Measurements from ENCODE around the gene COPZ2.
"Not testable (repeated sequence)": the region's sequence is repeated elsewhere in the genome, so short reads cannot be mapped to it uniquely, and the experiment has no call there.

Gene COPZ2

DNA sequence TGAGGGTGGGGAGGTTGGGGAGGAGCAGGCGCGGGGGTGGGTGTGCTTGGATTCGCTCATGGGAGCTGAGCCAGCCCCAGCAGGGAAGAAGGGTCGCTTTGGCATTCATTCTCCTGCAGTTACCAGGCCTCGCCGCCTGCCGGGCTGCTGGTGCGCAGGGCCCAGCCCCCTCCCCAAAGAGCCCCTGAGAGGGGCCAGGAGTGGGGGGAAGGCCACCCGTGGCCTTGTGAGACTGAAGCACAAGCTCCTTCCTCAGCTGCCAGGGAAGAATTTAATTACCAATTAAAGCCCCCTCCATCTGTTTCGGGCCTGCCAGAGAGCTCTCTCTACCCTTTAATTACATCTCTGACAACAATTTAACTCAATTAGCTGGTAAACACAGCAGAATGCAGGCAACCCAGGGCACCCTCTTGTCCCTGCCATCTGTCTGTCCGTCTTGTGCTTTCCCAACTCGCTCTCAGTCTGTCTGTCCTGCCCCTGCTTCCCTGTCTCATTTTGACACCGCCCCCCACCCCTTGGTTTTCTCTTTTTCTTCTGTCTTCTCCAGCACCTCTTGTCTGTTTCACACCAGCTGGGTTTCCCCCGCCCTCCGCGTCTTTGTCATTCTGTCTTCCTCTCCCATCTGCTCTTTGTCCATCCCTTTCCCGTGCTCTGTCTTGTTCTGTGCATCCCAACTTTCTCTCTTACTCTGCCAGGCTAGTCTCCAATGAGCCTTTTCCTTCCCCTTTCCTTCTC, 34.0 kb downstream of the COPZ2 start:
- DNase-seq = no peak

DNA sequence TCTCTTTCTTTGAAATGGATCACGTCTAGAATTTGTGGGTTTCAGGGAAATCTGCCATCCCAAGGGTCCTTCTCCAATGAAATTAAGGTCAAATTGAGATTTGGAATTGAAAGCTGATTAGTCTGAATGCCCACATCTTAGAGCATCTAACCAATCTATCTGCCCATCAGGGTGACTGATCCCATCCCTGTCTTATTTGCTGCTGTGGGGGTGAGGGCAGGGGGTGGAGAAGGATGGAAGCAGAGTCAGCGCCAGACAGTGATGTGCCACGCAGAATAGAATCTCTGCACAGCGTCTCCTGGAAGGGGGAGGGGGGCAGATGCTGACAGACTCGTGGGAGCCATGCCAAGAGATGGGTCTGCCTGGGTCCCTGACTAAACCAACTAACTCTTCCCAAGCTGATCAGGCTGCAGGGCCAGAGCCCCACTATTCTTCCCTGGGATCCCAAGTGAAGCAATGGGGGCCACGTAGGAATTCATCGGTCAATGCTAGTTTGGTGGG, 34.6 kb downstream of the COPZ2 start:
- no peak for DNase-seq

DNA sequence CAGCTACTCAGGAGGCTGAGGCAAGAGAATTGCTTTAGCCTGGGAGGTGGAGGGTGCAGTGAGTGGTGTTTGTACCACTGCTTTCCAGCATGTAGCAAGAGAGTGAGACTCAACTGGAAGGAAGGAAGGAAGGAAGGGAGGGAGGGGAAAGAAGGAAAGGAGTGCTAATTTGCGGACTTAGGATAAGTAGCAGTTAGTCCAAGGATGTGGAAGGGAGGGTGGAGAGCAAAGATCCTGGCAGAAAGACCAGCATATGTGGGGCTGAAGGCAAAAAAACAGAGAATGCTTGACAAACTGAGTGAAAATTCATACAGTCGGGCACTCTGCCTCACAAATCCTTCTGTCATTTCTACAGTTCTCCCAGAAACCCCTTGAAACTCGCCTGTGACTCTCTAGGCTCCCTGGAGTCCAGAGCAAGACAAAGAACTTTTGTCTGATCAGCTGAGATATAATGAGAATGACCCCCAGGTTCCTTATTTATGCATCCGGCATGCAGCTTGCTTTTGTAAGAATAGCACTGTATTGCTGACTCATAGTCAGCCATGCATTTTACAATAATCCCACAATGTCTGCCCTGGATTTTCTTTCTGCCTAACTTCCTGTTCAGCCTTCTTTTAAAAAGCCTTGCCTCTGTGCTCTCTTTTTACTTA, 35.2 kb downstream of the COPZ2 start:
- DNase-seq = peak; percentile 8 to 22

DNA sequence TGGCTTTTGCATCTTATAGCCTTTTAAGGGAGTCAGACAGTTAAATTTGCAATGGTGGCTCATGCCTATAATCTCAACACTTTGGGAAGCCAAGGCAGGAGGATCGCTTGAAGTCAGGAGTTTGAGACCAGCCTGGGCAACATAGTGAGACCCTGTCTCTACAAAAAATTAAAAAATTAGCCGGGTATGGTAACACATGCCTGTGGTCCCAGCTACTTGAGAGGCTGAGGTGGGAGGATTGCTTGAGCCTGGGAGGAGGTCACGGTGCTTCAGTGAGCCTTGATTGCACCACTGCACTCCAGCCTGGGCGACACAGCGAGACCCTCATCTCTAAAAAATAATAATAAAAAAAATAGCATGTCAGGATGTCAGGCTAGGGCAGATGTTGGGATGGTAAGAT, 35.9 kb downstream of the COPZ2 start:
- DNase-seq = not testable (repeated sequence)

DNA sequence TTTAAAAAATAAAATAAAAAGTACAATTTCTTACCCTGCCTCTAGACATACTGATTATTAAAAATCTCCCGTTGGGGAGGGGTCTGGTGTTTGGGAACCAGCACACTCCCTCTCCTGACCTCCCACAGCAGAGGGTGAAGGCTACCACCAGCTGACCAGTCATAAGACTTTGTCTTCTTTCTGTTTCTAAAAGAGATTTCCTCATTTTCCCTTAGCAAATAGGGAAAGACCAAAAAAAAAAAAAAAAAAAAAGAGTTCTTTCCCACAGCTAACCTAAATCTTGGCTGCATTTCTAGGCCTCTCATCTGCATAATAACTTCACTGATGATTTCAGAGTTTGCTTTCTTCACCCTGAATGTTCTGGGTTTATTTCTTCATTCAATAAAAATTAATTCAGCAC, 36.4 kb downstream of the COPZ2 start:
- DNase-seq = no peak

DNA sequence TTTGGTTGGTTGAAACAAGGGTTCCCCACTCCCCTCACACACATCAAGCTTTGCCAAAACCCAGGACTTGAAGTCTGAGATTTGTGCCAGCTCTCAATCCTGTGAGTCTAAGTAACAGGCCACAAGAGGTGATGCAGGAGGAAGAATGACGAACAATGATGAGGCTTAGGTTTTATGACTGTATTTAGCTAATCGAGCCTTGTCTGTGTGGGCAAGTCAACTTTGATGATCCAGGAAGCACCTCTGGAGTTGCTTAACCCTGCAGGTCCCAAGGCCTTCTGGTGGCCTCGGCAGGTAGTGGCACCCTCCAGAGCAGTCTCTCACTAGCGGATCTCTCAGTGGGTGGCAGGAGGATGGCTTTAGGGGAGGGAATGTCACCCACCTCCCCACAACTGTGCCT, 38.0 kb downstream of the COPZ2 start:
- DNase-seq = no peak

DNA sequence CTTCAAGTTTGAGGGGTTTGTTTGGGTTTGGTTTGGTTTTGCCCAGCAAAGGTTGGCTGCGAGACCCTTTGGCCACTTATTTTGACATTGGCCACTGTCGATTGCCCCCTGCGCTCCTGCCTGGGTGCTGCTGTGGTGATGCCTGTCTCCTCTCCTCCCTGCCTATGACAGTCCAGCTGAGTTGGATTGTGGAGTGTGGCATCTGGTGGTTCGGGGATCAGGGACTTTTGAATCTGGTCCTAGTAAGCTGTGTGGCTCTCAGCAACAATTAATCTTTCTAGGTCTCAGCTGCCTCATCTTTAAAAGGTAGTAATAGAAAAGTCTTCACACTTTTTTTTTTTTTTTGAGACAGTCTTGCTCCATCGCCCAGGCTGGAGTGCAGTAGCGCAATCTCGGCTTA, 39.6 kb downstream of the COPZ2 start:
- no peak for DNase-seq

DNA sequence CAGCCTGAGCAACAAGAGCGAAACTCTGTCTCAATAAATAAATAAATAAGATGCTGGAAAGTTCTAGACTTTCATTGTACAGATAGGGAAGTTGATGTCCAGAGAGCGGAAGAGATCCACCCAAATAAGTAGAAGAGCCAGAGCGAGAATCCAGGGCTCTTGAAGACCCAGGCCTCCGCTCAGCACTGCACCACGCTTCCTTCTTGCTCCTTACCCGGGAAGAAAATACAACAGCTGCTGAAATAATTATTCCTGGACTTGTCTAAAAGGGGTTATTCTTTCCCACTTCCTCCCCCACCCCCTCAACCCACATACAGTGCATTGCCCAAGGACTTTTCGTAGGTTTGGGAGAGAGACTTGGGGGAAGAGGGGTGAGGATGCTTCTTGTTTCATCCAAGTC, 40.0 kb downstream of the COPZ2 start:
- no peak for DNase-seq

DNA sequence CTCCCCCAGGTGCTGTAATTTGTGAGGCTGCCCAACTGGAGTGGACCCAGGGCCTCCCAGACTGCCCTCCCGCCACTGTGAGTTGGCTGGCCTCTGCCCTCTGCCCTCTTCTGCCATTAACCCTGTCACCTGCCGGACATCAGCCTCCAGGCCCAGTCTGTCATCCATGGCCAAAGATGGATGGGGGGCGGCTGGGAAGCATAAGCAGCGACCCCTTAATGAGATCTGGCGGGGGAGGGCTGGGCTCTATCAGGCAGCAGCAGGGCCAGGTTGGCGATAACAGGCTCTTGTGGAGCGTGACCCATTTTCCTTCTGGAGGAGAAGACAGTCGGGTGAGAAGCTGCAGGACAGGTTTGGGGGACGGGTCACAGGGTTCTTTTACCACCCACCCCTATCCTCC, 41.4 kb downstream of the COPZ2 start:
- no peak for DNase-seq

DNA sequence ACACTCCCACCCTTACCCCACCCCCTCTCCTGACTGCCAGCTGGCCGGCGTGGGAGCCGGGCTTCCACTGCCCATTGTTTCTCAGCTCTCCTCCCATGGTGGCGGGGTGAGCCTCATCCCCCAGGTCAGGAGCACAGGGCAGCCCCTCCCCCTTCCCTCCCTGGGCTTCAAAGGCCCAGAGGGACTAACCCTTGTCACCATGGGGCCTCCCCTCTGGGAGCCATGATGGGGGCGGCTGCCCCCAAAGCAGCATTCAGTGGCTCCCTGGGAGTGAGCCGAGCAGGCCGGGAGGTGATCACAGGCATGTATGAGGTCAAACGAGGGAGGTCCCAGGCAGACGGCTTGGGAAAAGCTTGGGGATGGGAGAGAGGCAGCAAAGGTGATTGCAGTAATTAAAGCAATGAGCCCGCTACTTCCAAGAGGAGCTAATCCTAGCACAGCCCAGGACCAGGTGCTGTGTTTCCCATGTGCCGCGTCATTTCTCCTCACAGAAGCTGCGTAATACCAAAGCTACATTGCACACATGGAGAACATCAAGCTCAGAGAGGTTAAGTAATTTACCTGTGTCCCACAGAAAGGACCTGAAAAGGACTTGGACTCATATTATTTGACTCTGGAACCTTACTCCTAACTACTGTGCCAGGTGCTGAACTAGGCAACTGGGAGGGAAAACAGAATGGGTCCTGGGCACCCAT, 42.2 kb downstream of the COPZ2 start:
- no peak for DNase-seq

DNA sequence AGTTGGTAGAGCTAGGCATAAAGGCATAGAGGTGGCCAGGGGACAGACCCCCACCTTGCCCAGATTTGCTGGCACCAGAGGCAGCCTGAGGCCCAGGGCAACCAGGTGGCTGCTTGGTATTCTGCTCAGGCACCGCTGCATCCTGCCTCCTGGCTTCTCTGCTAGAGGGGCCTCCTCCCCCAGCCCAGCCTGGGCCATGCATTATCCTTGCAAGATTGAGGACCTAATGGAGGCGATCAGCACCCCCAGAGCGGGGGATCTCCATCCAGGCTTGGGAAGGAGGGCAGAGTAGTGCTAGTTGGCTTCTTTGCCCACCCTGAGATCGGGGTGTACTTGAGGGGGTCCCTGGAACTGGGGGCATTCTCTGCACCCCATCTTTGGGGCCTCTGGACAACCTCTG, 42.9 kb downstream of the COPZ2 start:
- DNase-seq = no peak

DNA sequence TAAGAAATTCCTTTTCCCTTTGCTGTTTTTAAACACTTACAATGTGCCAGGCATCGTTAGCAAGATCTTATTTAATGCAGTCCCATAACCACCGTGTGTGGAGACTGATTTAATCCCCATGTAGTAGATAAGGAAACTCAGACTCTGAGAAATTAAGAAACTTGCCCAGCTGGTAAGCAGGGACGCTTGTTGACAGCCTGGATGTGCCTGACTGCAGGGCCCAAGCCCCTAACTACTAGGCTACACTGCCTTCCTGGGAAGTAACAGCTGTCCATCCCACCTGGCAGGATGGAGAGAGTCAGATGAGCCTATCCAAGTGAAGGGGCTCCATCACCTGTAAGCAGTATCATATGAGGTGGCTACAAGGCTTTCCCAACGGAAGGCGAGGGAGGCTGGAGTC, 43.6 kb downstream of the COPZ2 start:
- no peak for DNase-seq

DNA sequence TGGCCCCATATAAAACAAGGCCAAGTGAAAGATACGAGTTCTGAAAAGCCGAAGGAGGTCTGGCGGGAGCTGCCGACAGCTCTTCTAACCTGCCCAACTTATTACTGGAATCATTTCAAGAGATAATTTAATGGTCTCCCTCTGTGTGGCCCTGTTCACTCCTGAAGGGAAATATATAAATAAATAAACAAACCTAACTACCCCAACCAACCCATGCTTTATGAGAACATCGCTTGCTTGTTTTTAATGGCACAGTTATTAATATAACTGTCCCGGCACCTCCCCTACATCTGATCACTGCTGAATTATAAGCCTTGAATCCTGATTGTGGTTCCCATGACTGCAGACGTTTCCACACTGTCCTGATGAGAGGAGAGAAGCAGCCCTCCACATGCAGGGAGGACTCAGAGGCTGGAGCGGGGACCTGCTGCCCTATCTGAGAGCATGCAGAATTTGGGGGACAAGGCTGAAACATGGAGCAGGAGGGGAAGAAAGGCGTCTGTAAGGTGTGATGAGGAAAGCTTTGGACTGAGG, 44.5 kb downstream of the COPZ2 start:
- no peak for DNase-seq

DNA sequence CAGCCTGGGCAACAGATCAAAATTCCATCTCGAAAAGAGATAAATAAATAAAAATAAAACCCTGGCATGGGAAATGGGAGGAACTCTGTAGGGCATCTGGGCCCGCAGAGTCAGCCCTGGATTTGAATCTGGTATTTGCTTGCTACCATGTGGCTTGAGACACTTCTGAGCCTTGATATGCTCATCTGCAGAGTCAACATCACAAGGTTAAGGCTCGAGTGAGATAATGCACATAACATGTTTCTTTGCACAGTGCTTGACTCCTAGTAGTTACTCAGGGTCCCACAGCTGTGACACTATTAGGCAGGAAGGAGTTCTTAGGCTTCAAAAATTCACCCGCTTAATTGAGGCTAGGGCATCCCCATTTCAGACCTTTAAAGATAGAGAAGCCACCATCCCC, 45.4 kb downstream of the COPZ2 start:
- DNase-seq = no peak

DNA sequence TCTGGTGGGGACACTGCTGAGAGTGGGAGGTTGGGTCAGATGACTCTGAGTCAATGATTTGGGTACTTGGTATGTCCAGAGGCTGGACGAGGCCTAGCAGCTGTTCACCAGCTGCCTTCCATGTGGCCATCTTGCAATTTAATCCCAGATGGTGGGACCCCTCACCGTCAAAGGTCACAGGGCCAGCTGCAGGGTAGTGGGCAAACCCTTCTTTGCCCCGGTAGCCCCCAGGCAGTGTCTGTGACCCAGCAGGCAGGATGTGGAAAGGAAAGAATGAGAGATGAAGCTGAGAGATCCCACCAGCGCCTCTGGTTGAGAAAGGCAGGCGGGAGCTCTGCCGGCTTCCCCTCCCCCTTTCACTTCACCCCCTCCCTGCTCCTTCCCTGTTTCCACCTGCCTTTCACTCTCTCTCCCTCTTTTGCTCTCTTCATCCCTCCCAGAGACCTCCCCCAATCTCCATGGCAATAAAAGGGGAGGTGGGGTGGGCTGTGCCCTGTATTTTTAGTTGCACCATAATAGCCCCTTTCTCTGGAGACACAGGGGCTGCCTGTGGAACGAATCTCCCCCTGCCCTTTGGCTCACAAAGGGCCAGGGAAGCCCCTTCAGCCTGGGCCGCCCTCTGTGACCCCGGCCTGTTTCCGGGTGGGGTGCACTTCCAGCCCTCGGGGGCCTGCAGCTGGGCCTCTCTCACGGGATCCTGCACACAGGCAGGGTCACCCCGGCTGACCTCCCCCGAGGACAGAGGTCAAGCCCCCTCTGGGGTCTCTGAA, 46.5 kb downstream of the COPZ2 start:
- DNase-seq = no peak

DNA sequence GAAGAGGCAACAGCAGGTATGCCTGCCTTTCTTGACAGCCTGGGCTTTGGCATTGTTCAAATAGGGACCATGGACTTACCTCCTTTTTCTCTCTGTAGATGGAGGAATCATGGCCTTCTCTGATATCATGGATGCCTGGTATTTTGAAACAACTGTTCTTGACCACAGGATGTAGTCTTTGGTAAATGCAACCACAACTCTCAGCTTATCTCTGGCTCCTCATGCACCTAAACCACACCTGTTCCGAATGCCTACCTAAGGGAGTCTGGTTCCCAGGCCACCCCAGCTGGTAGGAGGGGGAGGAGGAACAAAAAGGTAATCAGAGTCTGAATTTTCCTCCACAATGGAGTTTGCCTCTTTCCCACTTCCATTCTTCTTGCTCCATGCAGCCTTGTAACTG, 47.9 kb downstream of the COPZ2 start:
- DNase-seq = no peak

DNA sequence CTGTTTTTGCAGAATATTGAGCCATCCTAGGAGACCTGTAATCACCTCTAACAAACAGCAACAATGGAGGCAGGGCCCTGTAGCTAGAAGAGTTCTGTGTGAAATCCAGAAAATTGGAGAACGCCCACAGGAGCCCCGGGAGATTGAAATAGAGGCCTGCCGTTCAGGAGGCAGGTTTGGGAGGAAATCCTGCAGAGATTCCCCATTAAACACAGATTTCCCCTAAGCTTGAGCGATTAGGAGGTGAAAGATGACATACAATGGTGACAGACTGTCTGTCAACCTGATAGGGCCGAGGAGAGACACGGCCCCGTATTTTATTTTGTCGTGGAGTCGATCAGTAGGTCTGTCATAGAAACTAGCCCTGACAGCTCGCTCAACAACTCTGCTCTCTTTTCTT, 48.4 kb downstream of the COPZ2 start:
- no peak for DNase-seq

DNA sequence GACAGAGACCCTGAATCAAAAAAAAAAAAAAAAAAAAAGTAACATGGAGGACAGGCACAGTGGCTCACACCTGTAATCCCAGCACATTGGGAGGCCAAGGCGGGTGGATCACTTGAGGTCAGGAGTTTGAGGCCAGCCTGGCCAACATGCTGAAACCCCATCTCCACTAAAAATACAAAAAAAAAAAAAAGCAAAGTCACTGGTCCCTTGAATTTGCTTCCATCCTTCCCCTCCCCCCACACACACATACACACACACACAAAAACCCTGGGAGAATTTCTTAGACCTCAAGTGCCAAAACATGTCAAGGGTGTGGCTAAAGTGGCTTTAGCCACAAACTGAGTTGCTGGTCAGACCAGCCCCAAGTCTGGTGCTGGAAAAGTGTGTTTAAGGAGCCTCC, 49.2 kb downstream of the COPZ2 start:
- not testable (repeated sequence) for DNase-seq

DNA sequence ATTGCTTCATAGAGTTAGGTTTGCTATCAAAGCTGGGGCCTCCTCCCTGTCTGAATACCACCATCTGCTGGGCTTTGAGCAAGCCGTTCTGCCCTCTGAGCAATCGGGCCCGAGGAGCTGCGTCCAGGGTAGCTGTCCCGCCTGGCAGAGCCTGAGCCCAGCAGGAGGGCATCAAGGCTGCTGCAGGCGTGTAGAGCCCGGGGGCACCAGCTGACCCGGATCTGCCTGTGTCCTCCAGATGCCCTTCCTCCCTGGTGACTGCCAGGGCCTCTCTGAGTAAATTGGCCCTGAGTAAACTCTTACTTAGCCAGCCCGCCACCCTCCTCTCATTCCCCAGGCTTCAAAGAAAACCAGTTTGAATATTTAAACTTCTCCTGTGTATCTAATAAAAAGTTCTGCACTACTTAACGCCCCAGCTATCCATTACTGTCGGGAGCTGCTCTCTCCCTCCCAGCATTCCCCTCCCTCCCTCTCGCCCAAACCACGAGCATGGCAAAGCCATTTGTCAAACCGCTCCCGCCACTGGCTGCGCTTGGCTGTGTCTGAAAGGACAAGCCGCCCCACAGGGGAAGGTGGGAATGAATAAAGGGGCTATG, 50.3 kb downstream of the COPZ2 start:
- no peak for DNase-seq

DNA sequence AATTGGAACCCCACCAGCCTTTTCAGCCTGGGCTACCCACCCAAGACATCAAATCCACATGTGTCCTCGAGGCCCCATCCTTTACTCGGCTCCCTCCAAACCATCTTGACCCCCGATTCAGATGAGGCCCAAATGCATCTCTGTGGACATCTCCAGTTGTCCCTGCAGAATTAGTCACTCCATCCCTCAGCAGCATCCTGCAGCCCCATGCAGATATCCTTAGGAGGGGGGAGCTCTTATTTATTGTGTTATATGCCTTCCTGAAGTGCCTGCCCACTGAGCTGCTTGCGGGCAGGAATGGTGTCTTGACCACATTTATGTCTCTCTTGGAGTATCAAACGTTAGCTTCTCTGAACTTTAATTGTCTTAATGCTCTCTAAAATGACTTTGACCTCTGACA, 51.1 kb downstream of the COPZ2 start:
- DNase-seq = no peak

DNA sequence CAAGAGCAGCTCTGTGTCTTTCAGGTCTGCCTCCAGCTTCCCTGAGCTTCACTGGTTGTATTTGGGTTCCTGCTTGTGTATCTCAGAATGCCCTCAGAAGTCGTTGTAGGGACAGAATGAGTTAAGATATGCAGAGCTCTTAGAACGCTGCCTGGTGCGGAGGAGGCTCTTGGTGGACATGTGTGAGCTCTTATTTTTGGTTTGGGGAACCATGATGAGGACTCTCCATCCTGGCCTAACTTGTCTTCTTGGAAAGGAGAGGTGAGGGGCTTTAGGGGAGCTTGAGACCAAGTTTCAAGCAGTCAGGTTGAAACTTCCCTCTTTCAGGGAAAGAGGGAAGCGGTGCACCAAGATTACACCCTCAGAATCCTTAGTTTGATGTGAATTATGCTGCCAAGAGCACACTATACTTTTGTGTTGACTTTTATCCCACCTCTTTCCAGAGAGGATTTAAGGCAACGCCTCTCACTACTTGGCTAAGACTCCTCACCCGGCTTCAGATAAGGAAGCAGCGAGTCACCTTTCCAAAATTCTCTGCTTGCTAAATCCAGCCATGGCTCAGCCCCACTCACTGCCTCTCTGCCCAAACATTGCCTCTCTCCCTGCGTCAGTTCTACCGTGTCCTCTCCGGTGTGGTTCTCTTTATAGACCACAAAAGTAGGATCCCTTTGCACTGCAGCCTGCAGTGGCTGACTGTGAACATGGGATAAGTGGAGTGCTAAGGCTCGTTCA, 53.9 kb downstream of the COPZ2 start:
- DNase-seq = no peak

All from CD4-positive, alpha-beta T cell treated with Interleukin-4 for 1 hour (primary cell).